ENCODE data around the gene VAPA.

The VAPA gene

DNA sequence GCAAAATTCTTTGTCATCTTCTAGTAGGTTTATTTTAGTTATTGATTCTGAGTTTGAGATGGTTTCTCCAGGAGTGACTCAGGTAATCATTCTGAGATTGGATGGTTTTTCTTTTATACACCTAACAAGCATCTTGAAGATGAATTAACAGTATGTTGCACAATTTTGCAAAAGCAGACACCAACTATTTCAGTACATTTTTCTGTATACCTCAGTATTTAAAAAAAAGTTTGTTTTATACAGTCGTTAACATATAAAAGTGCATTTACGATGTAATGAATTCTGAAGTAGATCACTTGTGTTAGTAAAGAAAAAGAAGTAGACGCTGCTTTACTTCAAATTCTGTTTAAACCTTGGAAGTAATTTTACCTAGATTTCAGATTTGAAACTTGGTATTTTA is 3.0 kb downstream of the VAPA start:
- H3K27ac ChIP-seq = no peak overlapping the region
- no peak for TF ChIP-seq ZFX (IDR thresholded peaks at IDR 0.05; ENCODE audit: borderline replicate concordance)
- TF ChIP-seq, protein P1, sequence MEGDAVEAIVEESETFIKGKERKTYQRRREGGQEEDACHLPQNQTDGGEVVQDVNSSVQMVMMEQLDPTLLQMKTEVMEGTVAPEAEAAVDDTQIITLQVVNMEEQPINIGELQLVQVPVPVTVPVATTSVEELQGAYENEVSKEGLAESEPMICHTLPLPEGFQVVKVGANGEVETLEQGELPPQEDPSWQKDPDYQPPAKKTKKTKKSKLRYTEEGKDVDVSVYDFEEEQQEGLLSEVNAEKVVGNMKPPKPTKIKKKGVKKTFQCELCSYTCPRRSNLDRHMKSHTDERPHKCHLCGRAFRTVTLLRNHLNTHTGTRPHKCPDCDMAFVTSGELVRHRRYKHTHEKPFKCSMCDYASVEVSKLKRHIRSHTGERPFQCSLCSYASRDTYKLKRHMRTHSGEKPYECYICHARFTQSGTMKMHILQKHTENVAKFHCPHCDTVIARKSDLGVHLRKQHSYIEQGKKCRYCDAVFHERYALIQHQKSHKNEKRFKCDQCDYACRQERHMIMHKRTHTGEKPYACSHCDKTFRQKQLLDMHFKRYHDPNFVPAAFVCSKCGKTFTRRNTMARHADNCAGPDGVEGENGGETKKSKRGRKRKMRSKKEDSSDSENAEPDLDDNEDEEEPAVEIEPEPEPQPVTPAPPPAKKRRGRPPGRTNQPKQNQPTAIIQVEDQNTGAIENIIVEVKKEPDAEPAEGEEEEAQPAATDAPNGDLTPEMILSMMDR (IDR thresholded peaks at IDR 0.05) = no peak

DNA sequence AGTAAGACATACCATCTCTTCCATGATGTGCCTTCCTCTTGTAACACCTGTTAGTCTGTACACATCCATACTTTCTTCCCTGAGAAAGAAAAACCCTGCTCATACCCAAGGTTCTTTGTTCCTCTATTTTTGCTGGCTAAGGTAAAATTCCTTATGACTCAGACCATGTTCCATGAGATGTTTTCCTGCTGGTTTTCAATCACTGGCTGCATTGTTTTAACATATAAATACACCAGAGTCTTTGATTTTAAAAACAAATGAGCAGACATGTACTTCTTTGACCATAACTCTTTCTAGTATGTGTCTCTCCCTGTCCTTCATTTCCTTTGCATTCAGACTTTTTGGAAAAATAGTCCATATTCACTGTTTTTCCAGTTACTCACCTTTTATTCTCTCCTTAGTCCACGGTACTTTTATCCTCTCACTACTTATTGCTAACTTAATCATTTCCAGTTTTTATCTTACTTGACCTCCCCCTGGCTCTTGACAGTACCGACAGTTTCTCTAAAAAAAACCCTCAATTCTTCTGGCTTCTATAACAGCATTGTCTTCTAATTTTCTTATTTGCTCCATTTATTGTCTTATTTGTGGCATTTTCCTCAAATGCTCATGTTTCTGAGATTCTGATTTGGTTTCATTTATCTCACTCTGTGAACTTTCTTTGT is 4.3 kb downstream of the VAPA start:
- TF ChIP-seq ZFX (IDR thresholded peaks at IDR 0.05; ENCODE audit: borderline replicate concordance) = no peak
- TF ChIP-seq, protein P1 (IDR thresholded peaks at IDR 0.05) = no peak
- H3K27ac ChIP-seq = no peak overlapping the region

DNA sequence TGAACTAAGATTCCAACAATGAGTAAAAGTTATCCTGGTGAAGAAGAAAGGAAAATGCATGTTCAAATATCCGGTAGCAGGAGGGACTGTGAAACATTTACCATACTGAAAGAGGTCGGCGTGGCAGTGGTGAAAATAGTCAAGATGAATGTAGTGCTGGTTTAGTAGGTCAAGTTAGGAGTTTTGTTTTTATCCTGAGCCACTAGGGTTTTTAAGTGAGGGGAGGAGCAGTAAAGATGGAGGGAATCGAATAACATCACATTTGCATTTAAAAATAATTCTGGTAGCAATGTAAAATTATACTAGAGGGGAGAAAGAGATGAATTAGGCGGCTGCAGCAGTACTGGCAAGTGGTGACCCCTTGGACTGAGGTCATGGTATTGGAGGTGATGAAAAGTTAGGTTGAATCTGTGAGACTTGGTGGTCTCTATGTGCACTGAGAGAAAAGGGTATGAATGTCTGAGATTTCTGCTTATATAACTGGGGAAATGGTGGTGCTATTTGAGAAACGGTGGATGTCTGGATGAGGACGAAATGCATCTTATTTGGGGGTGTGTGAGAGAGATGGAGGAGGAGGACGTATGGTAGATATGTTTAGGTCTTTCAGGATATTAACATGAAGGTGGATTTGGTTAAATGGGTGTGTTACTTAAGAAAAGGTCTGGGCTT is 5.9 kb downstream of the VAPA start:
- H3K27ac ChIP-seq = no peak overlapping the region
- TF ChIP-seq, protein P1 (IDR thresholded peaks at IDR 0.05) = no peak
- no peak for TF ChIP-seq ZFX (IDR thresholded peaks at IDR 0.05; ENCODE audit: borderline replicate concordance)

DNA sequence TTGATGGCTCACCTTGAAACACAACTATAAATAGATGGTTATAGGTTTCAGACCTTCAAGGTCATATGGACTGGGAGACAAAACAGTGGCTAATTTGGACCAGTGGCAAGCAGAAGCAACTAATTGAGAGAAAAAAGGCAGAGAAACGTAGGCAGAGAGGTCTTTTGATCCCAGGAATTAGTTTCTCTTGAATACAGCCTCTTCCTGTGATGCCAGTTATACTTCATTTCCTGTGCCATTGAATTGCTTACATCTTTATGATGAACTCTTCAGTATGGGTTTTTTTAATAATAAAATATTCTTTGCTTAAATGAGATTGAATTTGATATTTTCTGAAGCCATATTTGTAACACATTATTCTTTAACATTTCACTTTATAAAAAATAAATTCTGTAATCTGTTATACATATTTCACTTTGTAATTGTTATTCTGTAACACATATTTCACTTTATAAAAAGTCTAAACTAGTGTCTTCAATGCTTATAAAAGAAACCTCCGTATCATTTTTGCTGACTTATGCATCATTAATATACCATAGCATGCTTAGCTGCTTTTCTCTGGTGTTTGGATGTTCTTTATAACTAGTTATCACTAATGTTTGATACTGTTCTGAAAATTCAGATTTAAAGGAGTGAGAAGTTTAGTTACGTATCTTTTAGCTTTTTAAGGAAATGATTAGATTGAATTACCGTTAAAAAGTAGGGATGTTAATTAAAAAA is 8.9 kb downstream of the VAPA start:
- no peak overlapping the region for H3K27ac ChIP-seq
- TF ChIP-seq, protein P1 (IDR thresholded peaks at IDR 0.05) = no peak

DNA sequence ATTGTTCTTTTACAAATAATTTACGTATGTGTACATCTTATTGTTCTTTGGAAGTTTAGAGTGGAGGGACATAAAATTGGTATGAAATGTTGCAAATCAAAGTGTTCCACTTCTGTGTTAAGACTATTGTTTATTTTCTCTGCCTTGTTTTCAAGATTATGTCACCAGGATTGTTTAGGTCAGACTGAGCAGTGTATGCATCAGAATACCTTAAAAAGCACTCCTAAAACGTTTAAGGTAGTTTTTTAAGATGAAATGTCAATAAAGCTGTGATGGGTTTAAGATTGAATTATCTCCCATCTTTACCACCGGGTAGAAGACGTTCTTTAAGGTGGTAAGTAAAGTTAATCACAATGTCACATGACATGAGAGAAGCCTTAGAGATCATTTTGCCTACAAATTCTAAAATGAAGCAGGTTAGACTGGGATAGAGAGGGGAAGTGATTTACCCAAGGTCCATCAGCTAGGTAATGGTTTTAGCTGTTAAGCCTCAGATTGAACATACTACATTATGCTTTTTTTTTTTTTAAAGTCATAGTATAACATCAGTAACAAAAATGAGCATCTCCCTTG is 10.6 kb downstream of the VAPA start:
- no peak overlapping the region for H3K27ac ChIP-seq
- no peak for TF ChIP-seq ZFX (IDR thresholded peaks at IDR 0.05; ENCODE audit: borderline replicate concordance)
- TF ChIP-seq, protein P1 (IDR thresholded peaks at IDR 0.05) = no peak

DNA sequence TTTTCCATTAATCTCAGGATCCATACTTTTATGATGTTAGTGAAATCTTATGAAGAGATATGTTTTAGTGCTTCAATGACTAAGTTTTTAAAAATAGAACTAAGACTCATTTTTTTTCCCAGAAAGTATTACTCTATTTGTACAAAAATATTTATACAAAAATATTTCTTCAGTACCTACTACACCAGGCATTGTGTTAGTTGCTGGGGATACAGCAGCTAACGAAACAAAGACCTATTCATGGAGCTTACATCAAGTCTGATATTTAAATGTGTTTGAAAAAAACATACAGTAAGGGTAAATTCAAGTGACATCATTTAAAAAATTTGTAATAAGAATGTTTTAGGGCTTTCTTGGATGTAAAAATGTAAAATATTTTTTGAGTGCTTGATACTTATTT is 11.6 kb downstream of the VAPA start:
- no peak for TF ChIP-seq ZFX (IDR thresholded peaks at IDR 0.05; ENCODE audit: borderline replicate concordance)
- TF ChIP-seq, protein P1 (IDR thresholded peaks at IDR 0.05) = no peak
- no peak overlapping the region for H3K27ac ChIP-seq

Measured in 22Rv1 (cell line).